ENCODE results near the gene ADARB2.

Gene ADARB2

DNA sequence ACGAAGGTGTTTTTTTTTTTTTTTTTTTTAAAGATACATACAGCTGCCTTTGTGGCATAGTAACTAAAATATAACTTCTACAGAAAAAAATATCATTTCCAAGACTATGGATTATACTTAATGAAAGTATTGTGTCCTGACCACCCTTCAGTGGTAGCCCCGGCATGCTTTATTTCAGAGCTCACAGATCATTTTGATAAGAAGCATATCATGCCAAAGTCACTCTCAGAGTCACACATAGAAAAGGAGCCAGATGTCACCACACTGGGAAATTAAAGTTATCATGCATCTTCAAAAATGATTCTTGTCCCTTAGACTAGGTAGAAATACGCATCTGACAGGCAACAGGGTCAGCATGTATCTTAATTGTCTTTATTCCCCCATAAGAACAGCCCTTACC is 3.0 kb downstream of the ADARB2 start:
- no peak for DNase-seq

- DNase-seq: no peak
These were observed 3.6 kb downstream of the ADARB2 start for GRCh38 chr10:1733720-1734119.

GRCh38 chr10:1732564-1732996 is 4.7 kb downstream of the ADARB2 start:
- no peak for DNase-seq

- DNase-seq: no peak
These were observed 5.7 kb downstream of the ADARB2 start for GRCh38 chr10:1731592-1731991.

DNA sequence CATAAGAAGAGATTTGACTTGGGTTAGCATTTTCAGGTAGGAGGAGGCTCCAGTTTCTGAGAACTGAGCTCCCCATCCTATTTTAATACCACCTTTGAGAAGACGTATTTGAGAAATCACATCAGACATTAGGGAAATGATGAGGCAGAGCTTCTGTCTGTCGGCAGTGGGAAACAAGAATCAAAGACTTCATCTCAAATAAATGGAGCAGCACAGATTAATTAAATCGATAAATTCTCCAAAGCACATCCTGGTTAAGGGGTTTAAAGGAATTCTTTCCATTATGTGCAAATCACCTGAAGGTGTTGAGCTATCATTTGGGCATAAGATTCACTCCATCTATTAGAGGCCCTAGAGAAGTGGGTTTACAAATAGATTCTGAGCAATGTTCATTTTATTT is 7.6 kb downstream of the ADARB2 start:
- DNase-seq: no peak

- DNase-seq: no peak
These were observed 10.5 kb downstream of the ADARB2 start for GRCh38 chr10:1726861-1727260.

DNA sequence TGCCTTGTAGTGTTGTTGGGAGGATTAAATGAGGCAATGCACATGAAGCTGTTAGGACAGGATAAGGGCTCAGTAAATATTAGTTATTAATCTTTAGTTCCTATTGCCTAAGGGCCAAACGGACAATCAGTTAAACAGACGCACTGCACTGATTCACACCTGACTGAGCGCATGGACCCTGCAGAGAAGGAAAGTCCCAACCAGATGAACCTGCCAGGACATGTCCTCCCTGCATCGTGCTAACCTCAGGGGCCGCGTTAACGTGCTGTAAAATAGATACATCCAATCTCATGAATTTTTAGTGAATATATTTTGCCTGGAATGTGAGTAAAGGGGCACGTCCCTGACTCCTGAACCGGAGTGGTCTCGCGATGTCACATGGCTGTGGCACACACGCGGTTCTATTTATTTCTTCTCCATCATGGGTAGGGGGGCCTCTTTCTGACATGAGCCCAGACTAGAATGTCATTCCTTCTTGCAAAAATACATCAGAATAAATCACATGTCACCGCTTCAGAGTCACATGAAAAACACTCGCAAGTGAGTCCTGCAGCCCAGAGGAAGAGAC is 12.3 kb downstream of the ADARB2 start:
- DNase-seq: no peak

GRCh38 chr10:1716839-1717238 is 20.5 kb downstream of the ADARB2 start:
- DNase-seq: no peak

- no peak for DNase-seq
These were observed 21.5 kb downstream of the ADARB2 start for GRCh38 chr10:1715821-1716220.

GRCh38 chr10:1712944-1713671 is 24.2 kb downstream of the ADARB2 start:
- no peak for DNase-seq

- DNase-seq: no peak
These were observed 25.0 kb downstream of the ADARB2 start for GRCh38 chr10:1712314-1712713.

- DNase-seq: no peak
These were observed 28.2 kb downstream of the ADARB2 start for GRCh38 chr10:1709161-1709560.

- DNase-seq: no peak
These were observed 28.6 kb downstream of the ADARB2 start for GRCh38 chr10:1708746-1709145.

GRCh38 chr10:1706711-1707110 is 30.6 kb downstream of the ADARB2 start:
- peak; percentile 24 for DNase-seq

DNA sequence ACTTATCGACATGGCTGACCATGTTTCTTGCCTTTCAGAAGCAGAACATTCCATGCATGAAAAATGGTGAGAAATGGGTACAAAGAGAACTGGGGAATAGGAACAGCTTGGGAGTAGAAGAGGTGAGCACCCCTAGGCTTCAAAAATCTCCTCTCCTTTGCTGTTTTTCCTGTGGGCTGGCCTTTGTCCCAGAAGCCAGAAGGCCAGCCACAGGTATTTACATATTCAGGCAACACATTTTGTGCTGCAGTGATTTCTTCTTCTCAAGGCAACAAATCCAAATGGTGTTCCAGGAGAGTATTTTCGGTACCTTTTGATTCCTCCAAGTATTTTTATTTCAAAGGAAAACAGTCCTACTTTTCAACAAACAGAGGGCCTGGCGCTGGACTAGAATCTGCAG is 31.1 kb downstream of the ADARB2 start:
- no peak for DNase-seq

DNA sequence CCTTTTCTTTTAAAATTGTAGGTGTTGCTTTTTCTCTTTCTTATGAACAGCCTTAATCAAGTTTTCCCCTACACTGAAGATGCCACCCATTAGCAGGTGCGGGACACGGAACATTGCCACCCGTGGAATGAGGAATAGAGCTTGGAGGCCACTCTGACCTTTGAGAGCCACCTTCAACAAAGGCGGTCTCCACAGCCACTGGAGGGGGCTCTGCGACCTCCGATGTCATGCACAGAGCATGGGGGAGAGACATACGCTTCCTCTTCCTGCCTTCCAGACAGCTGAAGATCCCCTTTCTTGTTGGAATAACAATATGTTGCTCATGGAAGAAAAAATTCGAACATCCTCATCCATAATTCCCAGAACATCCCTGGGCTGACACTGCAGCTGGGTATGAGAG is 39.1 kb downstream of the ADARB2 start:
- DNase-seq: no peak

DNA sequence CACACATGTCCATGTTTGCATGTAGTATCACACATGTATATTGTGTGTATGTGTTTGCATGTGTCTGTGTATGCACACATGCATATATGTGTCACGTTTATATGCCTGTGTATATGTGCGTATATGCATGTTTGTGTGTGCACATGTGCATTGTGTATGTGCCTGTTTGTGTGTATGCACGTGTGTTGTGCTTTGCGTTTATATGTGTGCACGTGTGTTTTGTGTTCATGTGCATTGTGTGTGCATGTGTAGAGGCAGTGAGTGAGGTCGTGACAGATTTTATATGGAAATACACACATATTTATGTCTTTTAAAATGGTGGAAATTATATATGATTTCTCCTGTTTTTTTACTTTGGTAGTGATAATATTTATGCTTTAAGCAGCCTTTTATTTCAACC is 41.2 kb downstream of the ADARB2 start:
- DNase-seq: no peak

GRCh38 chr10:1690086-1690485 is 47.2 kb downstream of the ADARB2 start:
- DNase-seq: no peak

- no peak for DNase-seq
These were observed 48.8 kb downstream of the ADARB2 start for GRCh38 chr10:1688531-1688930.

DNA sequence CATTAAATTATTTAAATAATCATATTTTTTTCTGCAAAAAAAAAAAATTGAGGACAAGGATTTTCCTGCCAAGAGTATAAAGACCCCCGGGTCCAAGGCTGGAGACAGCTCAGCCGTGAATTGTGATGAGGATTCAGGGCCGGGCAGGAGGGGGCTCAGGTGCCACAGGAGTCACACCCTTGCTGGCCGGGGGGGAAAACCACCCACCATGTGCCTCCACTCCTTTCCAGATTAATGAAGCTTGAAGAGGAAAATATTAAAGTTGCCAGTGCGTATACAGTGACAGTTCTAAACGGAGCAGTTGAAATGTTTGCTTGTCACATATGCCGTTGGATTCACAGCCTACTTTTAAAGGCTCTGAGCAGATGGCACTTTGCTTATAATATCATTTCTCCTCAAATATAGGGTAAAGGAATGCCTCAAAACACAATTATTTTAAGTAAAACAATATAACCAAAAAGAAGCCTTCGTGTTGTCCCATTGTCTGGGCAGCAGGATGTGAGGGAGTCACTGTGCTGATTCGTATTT is 49.6 kb downstream of the ADARB2 start:
- DNase-seq: no peak

DNA sequence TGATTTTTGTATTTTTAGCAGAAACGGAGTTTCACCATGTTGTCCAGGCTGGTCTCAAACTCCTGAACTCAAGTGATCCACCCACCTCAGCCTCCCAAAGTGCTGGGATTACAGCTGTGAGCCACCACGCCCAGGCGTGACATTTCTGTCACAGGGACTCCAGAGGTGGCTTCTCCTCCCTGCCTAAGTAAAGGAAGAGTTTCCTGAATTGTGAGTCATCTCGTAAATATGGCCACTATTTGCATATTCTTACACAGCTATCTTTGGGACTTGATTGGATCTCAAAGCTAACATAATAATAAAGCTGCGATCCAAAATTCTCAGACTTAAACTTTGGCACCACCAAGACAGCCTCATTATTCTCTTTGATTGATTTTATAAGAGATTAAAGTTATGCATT is 50.1 kb downstream of the ADARB2 start:
- no peak for DNase-seq

- no peak for DNase-seq
These were observed 50.9 kb downstream of the ADARB2 start for GRCh38 chr10:1686491-1686749.

- no peak for DNase-seq
These were observed 51.4 kb downstream of the ADARB2 start for GRCh38 chr10:1685699-1686490.

- DNase-seq: no peak
These were observed 52.3 kb downstream of the ADARB2 start for GRCh38 chr10:1684991-1685390.

All from GF-D8 (cell line).